ENCODE data around the gene RALGAPA2.

GRCh38 chr20:20498076-20498861 lies 214.2 kb downstream of the RALGAPA2 start:
- TF ChIP-seq POLR2A (IDR thresholded peaks at IDR 0.05) (no peak), CTCF (IDR thresholded peaks at IDR 0.05) (no peak), POLR2AphosphoS5 (IDR thresholded peaks at IDR 0.05) (no peak)

Measured in breast epithelium (tissue), 3 donors.